Measurements from ENCODE around the gene TOB1.

- TF ChIP-seq CTCF (conservative IDR thresholded peaks at IDR 0.05; ENCODE audit: low read depth, low read length) (no peak), EZH2 (IDR thresholded peaks at IDR 0.05; ENCODE audit: borderline replicate concordance, low read depth, low read length, poor library complexity, severe bottlenecking) (no peak)
Measured at GRCh38 chr17:50865060-50865867, 890 bp downstream of the TOB1 start.

All from A673 (cell line).